Gastrocnemius medialis (tissue), 4 donors: ENCODE measurements around the gene APBB1IP.

Source experiments
- POLR2A ChIP-seq, 2 donors: fragments of 450-650 bp; IDR thresholded peaks; one replicate each; pipeline ENCODE4 v1.6.1; 2017; ENCODE audit warnings: antibody characterized with exemption in 2 of 2, mild to moderate bottlenecking in 2 of 2, moderate library complexity in 2 of 2
- TF ChIP-seq, protein P1 (sequence below), 5 experiments: fragments of 450-650 bp in 3 of 5; fragments of 200-600 bp in 2 of 5; sonication (generic) in 2 of 5; IDR thresholded peaks in 4 of 5; conservative IDR thresholded peaks in 1 of 5; 1 replicate in 4 of 5; 2 replicates in 1 of 5; pipeline ENCODE4 v1.5.1; 2016 to 2019; ENCODE audit warnings: antibody characterized with exemption in 5 of 5, mild to moderate bottlenecking in 3 of 5, moderate library complexity in 3 of 5

GRCh38 chr10:26612151-26612915, 174.2 kb downstream of the APBB1IP start:
- TF ChIP-seq, protein P1, sequence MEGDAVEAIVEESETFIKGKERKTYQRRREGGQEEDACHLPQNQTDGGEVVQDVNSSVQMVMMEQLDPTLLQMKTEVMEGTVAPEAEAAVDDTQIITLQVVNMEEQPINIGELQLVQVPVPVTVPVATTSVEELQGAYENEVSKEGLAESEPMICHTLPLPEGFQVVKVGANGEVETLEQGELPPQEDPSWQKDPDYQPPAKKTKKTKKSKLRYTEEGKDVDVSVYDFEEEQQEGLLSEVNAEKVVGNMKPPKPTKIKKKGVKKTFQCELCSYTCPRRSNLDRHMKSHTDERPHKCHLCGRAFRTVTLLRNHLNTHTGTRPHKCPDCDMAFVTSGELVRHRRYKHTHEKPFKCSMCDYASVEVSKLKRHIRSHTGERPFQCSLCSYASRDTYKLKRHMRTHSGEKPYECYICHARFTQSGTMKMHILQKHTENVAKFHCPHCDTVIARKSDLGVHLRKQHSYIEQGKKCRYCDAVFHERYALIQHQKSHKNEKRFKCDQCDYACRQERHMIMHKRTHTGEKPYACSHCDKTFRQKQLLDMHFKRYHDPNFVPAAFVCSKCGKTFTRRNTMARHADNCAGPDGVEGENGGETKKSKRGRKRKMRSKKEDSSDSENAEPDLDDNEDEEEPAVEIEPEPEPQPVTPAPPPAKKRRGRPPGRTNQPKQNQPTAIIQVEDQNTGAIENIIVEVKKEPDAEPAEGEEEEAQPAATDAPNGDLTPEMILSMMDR (IDR thresholded peaks at IDR 0.05 in 4 of 5, conservative IDR thresholded peaks at IDR 0.05 in 1 of 5): no peak
- no peak for TF ChIP-seq POLR2A (IDR thresholded peaks at IDR 0.05)
